Germinal center (tissue), 1 donor: Measurements from ENCODE around the gene ADAMTS19.
A peak's percentile ranks its signal among the peaks of the same experiment; 100 is the strongest.

ENCODE experiments used
- DNase-seq: peaks from one replicate; pipeline ENCODE4 v3.0.0; 2012; ENCODE audit warnings: mixed read lengths, low spot score

Gene ADAMTS19

GRCh38 chr5:129687941-129688340 is 227.8 kb downstream of the ADAMTS19 start:
- no peak for DNase-seq

- DNase-seq, result no peak
These were observed 228.9 kb downstream of the ADAMTS19 start for GRCh38 chr5:129689045-129689444.

- DNase-seq, result no peak
These were observed 231.1 kb downstream of the ADAMTS19 start for GRCh38 chr5:129691220-129691619.

- DNase-seq, result no peak
These were observed 236.5 kb downstream of the ADAMTS19 start for GRCh38 chr5:129696636-129697035.

- DNase-seq, result no peak
These were observed 238.6 kb downstream of the ADAMTS19 start for GRCh38 chr5:129698661-129699060.

GRCh38 chr5:129716235-129716634 is 256.1 kb downstream of the ADAMTS19 start:
- DNase-seq, result no peak

GRCh38 chr5:129716651-129717050 is 256.6 kb downstream of the ADAMTS19 start:
- DNase-seq, result no peak

- no peak for DNase-seq
These were observed 257.7 kb downstream of the ADAMTS19 start for GRCh38 chr5:129717751-129718310.

- no peak for DNase-seq
These were observed 258.5 kb downstream of the ADAMTS19 start for GRCh38 chr5:129718471-129719090.

- no peak for DNase-seq
These were observed 264.1 kb downstream of the ADAMTS19 start for GRCh38 chr5:129724222-129724621.

- DNase-seq, result no peak
These were observed 264.5 kb downstream of the ADAMTS19 start for GRCh38 chr5:129724647-129725046.

- no peak for DNase-seq
These were observed 279.7 kb downstream of the ADAMTS19 start for GRCh38 chr5:129739773-129740172.

- DNase-seq, result no peak
These were observed 283.6 kb downstream of the ADAMTS19 start for GRCh38 chr5:129743541-129744187.

GRCh38 chr5:129745997-129746396 is 285.9 kb downstream of the ADAMTS19 start:
- no peak for DNase-seq

GRCh38 chr5:129746876-129747275 is 286.8 kb downstream of the ADAMTS19 start:
- no peak for DNase-seq

- DNase-seq, result no peak
These were observed 287.7 kb downstream of the ADAMTS19 start, which contains the start of gene MINAR2 for GRCh38 chr5:129747572-129748407. TSS of gene MINAR2 (plus strand) at chr5:129748094. CDS start at chr5:129748191, 97 bp downstream.

GRCh38 chr5:129748913-129749880 is 289.1 kb downstream of the ADAMTS19 start:
- DNase-seq, result no peak

- no peak for DNase-seq
These were observed 300.7 kb downstream of the ADAMTS19 start for GRCh38 chr5:129760636-129761325.

- DNase-seq, result no peak
These were observed 303.6 kb downstream of the ADAMTS19 start for GRCh38 chr5:129763651-129764050.

- no peak for DNase-seq
These were observed 306.7 kb downstream of the ADAMTS19 start for GRCh38 chr5:129766798-129767197.

- DNase-seq, result peak; percentile 46
These were observed 307.9 kb downstream of the ADAMTS19 start for GRCh38 chr5:129767927-129768380.
